Astrocyte (in vitro differentiated cells and primary cell): ENCODE results near the gene RRP1. TPM values are rescaled to one million over a fixed set of nuclear protein-coding genes. Genes with fewer than 3 reads are reported as not detected.

Experiments
- DNase-seq: peaks from one replicate; pipeline ENCODE4 v3.0.0-alpha.2; 2010; ENCODE audit warnings: low read depth
- FAIRE-seq: peaks from 2 replicates; lab custom pipeline; 2011; peaks lifted over from hg19 to GRCh38; lab: Jason Lieb, UNC
- H2AFZ ChIP-seq: 2 replicates; pipeline ENCODE4 v1.6.0; 2012; ENCODE audit warnings: low read depth, low read length, inconsistent platforms
- H3K27ac ChIP-seq: 2 replicates; pipeline ENCODE4 v1.5.1; 2011; ENCODE audit warnings: low read depth, low read length, inconsistent platforms
- H3K27me3 ChIP-seq: 2 replicates; pipeline ENCODE4 v1.6.0; 2011; ENCODE audit warnings: low read length, inconsistent platforms; ENCODE audit not compliant: insufficient read depth
- H3K36me3 ChIP-seq: 2 replicates; pipeline ENCODE4 v1.5.1; 2011; ENCODE audit warnings: low read length, inconsistent platforms; ENCODE audit not compliant: insufficient read depth
- H3K4me1 ChIP-seq: 2 replicates; pipeline ENCODE4 v1.5.1; 2011; ENCODE audit warnings: low read length, inconsistent platforms; ENCODE audit not compliant: insufficient read depth
- H3K4me2 ChIP-seq: 2 replicates; pipeline ENCODE4 v1.6.0; 2012; ENCODE audit warnings: low read length, inconsistent platforms
- H3K4me3 ChIP-seq: 2 replicates; pipeline ENCODE4 v1.5.1; 2011; ENCODE audit warnings: low read depth, mild to moderate bottlenecking, low read length, inconsistent platforms; ENCODE audit not compliant: insufficient read depth
- H3K79me2 ChIP-seq: 2 replicates; pipeline ENCODE4 v1.6.0; 2012; ENCODE audit warnings: mild to moderate bottlenecking, low read length, inconsistent platforms; ENCODE audit not compliant: insufficient read depth
- H3K9ac ChIP-seq: 2 replicates; pipeline ENCODE4 v1.6.0; 2012; ENCODE audit warnings: mild to moderate bottlenecking, low read length, inconsistent platforms
- H3K9me3 ChIP-seq: 2 replicates; pipeline ENCODE4 v1.5.1; 2012; ENCODE audit warnings: low read depth, mild to moderate bottlenecking, low read length, inconsistent platforms; ENCODE audit not compliant: insufficient read depth
- H4K20me1 ChIP-seq: 2 replicates; pipeline ENCODE4 v1.6.0; 2012; ENCODE audit warnings: low read length, inconsistent platforms; ENCODE audit not compliant: insufficient read depth
- H3K27ac Mint-ChIP-seq: one replicate; pipeline ENCODE4 v1.8.0; 2021; ENCODE audit warnings: mild to moderate bottlenecking, mixed read lengths; ENCODE audit not compliant: unreplicated experiment
- H3K27me3 Mint-ChIP-seq: one replicate; pipeline ENCODE4 v1.8.0; 2021; ENCODE audit warnings: low read depth, mixed read lengths; ENCODE audit not compliant: unreplicated experiment
- H3K36me3 Mint-ChIP-seq: one replicate; pipeline ENCODE4 v1.8.0; 2021; ENCODE audit warnings: low read depth, mixed read lengths; ENCODE audit not compliant: unreplicated experiment
- H3K4me1 Mint-ChIP-seq: one replicate; pipeline ENCODE4 v1.8.0; 2021; ENCODE audit warnings: low read depth, mixed read lengths; ENCODE audit not compliant: unreplicated experiment
- H3K4me3 Mint-ChIP-seq: one replicate; pipeline ENCODE4 v1.8.0; 2021; ENCODE audit warnings: mild to moderate bottlenecking, moderate library complexity, mixed read lengths; ENCODE audit not compliant: unreplicated experiment
- H3K9me3 Mint-ChIP-seq: one replicate; pipeline ENCODE4 v1.8.0; 2021; ENCODE audit warnings: mild to moderate bottlenecking, mixed read lengths; ENCODE audit not compliant: unreplicated experiment
- EZH2 ChIP-seq: IDR thresholded peaks from 2 replicates; pipeline ENCODE4 v1.6.1; 2012; ENCODE audit warnings: mild to moderate bottlenecking, low read length, inconsistent platforms; ENCODE audit not compliant: insufficient read depth
- total RNA-seq: library from RNA; stranded (reverse); gene quantifications from 2 replicates; pipeline ENCODE4 v1.2.1, GENCODE V29; 2021
- TF ChIP-seq, protein P1 (sequence below): IDR thresholded peaks from 2 replicates; pipeline ENCODE4 v1.5.1; 2011; ENCODE audit warnings: low read depth, mild to moderate bottlenecking, inconsistent platforms, low read length, moderate library complexity; ENCODE audit not compliant: insufficient read depth

The RRP1 gene
- total RNA-seq, 1 donor from 2014 or later = 24.9 TPM

DNA sequence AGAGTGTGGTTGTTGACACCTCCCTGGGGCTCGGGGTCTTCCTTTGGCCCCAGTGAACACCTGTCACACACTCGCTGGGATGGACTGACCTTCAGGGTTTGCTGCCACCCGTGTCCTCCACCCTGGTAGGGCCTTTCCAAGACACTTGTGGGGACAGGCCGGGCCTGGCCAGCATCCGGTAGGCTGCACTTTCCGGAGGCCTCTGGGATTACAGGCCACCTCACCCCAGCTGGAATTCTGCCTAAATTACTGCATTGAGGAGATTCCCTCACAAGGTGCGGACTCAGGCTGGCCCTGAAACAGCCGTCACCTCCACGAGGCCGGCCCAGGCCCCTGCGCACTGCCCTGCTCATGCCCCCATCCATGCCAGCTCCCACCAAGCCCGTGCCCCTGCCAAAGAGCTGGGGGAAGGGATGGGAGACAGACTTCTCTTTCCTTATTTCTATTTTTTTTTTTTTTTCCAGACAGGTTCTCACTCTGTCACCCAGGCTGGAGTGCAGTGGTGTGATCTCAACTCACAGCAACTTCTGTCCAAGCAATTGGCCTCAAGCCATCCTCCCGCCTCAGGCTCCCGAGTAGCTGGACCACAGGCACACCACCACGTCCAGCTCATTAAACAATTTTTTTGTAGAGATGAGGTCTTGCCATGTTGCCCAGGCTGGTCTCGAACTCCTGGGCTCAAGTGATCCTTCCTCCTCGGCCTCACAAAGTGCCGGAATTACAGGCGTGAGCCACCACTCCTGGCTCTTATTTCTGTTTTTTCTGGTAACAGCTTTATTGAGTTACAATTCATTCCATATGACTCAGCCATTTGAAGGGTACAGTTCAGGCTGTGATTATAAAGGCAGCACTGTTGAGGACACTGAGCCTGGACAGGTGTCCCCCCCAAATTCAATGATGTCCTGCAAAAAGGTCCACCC lies 24.5 kb upstream of the RRP1 start:
- Mint-ChIP-seq H3K36me3 (peaks cover 17% of the 10 kb centered on the region), H3K9me3 (no peaks in the 10 kb centered on the region), H3K27ac (no peak overlapping the region), H3K4me3 (no peak overlapping the region), H3K27me3 (no peaks in the 10 kb centered on the region), H3K4me1 (peaks cover 21% of the 10 kb centered on the region)
- Histone ChIP-seq H3K9me3 (no peaks in the 10 kb centered on the region), H3K4me1 (peaks cover 19% of the 10 kb centered on the region), H3K79me2 (no peaks in the 10 kb centered on the region), H4K20me1 (no peaks in the 10 kb centered on the region), H3K27me3 (no peaks in the 10 kb centered on the region), H3K36me3 (no peaks in the 10 kb centered on the region), H3K27ac (no peak overlapping the region), H3K9ac (no peak overlapping the region), H3K4me3 (no peak overlapping the region), H3K4me2 (no peak overlapping the region), H2AFZ (no peak overlapping the region)
- DNase-seq (no peak), FAIRE-seq (no peak)
- TF ChIP-seq, protein P1, sequence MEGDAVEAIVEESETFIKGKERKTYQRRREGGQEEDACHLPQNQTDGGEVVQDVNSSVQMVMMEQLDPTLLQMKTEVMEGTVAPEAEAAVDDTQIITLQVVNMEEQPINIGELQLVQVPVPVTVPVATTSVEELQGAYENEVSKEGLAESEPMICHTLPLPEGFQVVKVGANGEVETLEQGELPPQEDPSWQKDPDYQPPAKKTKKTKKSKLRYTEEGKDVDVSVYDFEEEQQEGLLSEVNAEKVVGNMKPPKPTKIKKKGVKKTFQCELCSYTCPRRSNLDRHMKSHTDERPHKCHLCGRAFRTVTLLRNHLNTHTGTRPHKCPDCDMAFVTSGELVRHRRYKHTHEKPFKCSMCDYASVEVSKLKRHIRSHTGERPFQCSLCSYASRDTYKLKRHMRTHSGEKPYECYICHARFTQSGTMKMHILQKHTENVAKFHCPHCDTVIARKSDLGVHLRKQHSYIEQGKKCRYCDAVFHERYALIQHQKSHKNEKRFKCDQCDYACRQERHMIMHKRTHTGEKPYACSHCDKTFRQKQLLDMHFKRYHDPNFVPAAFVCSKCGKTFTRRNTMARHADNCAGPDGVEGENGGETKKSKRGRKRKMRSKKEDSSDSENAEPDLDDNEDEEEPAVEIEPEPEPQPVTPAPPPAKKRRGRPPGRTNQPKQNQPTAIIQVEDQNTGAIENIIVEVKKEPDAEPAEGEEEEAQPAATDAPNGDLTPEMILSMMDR = no peak
- TF ChIP-seq EZH2 = no peak

DNA sequence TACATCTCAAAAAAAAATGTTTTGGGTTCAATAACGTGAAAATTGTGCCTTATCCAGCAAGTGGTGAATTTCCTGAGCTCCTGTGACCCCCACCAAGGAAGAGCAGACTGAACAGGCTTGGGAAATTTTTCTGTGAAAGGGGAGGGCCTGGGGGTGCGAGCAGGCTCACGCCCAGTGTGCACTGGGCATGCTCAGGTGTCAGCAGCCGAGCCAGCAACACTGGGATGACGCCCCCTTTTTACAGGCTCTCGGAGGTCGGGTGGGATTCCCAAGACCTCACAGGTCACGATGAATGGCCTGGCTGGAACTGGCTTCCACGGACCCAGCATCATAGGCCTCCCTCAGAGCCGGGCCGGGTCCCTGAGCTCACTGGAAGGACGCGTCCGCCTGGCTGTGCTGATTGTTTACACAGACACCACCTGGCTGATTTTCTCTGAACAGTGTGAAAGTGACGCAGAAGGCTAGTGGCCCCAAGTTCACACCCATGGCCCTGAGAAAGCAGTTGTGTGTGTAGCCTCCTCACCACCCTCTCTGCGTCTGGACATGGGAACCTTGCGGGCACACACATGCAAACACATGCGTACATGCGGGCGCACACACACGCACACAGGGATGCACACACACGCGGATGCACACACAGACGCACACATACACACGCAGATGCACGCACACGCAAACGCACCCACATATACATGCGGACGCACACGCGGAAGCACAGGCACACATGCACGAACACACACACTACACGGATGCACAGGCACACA lies 22.5 kb upstream of the RRP1 start:
- H3K27ac Mint-ChIP-seq = peak overlapping the region; percentile 80
- no peaks in the 10 kb centered on the region for H3K79me2 ChIP-seq
- H2AFZ ChIP-seq = no peak overlapping the region
- no peaks in the 10 kb centered on the region for H3K27me3 ChIP-seq
- no peaks in the 10 kb centered on the region for H3K9me3 ChIP-seq
- no peaks in the 10 kb centered on the region for H4K20me1 ChIP-seq
- H3K27ac ChIP-seq = no peak overlapping the region
- H3K36me3 Mint-ChIP-seq = peaks cover 12% of the 10 kb centered on the region
- H3K4me1 Mint-ChIP-seq = peaks cover 21% of the 10 kb centered on the region
- H3K4me2 ChIP-seq = no peak overlapping the region
- FAIRE-seq (no peak), DNase-seq (no peak)
- H3K36me3 ChIP-seq = no peaks in the 10 kb centered on the region
- peak overlapping the region; percentile 45 for H3K4me3 Mint-ChIP-seq
- no peaks in the 10 kb centered on the region for H3K9me3 Mint-ChIP-seq
- peaks cover 19% of the 10 kb centered on the region for H3K4me1 ChIP-seq
- TF ChIP-seq, protein P1 = no peak
- TF ChIP-seq EZH2 = no peak
- H3K9ac ChIP-seq = no peak overlapping the region
- no peaks in the 10 kb centered on the region for H3K27me3 Mint-ChIP-seq
- no peak overlapping the region for H3K4me3 ChIP-seq
